IMR-90 (cell line): ENCODE results near the gene NAP1L1. TPM values are rescaled to one million over a fixed set of nuclear protein-coding genes. Genes with fewer than 3 reads are reported as not detected.

ENCODE experiments used
- CEBPB ChIP-seq: IDR thresholded peaks from 2 replicates; pipeline ENCODE4 v1.6.1; 2012; ENCODE audit warnings: low read depth, low read length, improper control_type of control experiment
- FOS ChIP-seq: fragments of 150-350 bp; IDR thresholded peaks from 2 replicates; pipeline ENCODE4 v1.6.1; 2016; ENCODE audit warnings: low read depth, low read length
- MXI1 ChIP-seq: IDR thresholded peaks from 2 replicates; pipeline ENCODE4 v1.6.1; 2012; ENCODE audit warnings: low read depth, mild to moderate bottlenecking, low read length, moderate library complexity, borderline replicate concordance
- POLR2A ChIP-seq: IDR thresholded peaks from 2 replicates; pipeline ENCODE4 v1.6.1; 2012; ENCODE audit warnings: mild to moderate bottlenecking, low read depth, low read length
- polyA plus RNA-seq, 3 experiments: library from polyadenylated mRNA; depleted of rRNA; stranded (reverse); fragments of >200 nt; gene quantifications; 2 replicates each; pipeline ENCODE4 v1.2.3, GENCODE V29; 2012; ENCODE audit warnings: low replicate concordance in 1 of 3
- total RNA-seq: library from RNA; depleted of rRNA; stranded (reverse); fragments of >200 nt; gene quantifications from 2 replicates; pipeline ENCODE4 v1.2.3, GENCODE V29; 2012

The NAP1L1 gene
- total and polyA plus RNA-seq, 2 of the 4 experiments (the other 2 are of a cell fraction), result 86.4 to 200 TPM

- TF ChIP-seq MXI1 (no peak), POLR2A (no peak; the same call in 1 of the 2 replicates), CEBPB (no peak), FOS (no peak)
These were observed 51.1 kb downstream of the NAP1L1 start (continued) for GRCh38 chr12:76033081-76034011.
